ENCODE results near the gene STYK1.
"Not testable (repeated sequence)": the region's sequence is repeated elsewhere in the genome, so short reads cannot be mapped to it uniquely, and the experiment has no call there.

STYK1 gene

GRCh38 chr12:10633541-10633940, 40.3 kb downstream of the STYK1 start:
- no peak for DNase-seq (ENCODE audit: low read depth in 1 of 2, low spot score in 1 of 2)
- in situ Hi-C loops (cut with HindIII; ENCODE audit: low pct_unique_long_range_greater_than_20kb, low sequenced_read_pairs), result no loop called here
- TF ChIP-seq JUND (IDR thresholded peaks at IDR 0.05; ENCODE audit: low read depth), result no peak

GRCh38 chr12:10632226-10632625, 41.6 kb downstream of the STYK1 start:
- no peak for TF ChIP-seq JUND (IDR thresholded peaks at IDR 0.05; ENCODE audit: low read depth)
- no peak for DNase-seq (ENCODE audit: low read depth in 1 of 2, low spot score in 1 of 2)
- in situ Hi-C loops (cut with HindIII; ENCODE audit: low pct_unique_long_range_greater_than_20kb, low sequenced_read_pairs), result no loop called here

GRCh38 chr12:10624605-10625004, 49.2 kb downstream of the STYK1 start:
- DNase-seq (ENCODE audit: low read depth in 1 of 2, low spot score in 1 of 2), result no peak
- no peak for TF ChIP-seq JUND (IDR thresholded peaks at IDR 0.05; ENCODE audit: low read depth)
- in situ Hi-C loops (cut with HindIII; ENCODE audit: low pct_unique_long_range_greater_than_20kb, low sequenced_read_pairs), result no loop called here

GRCh38 chr12:10623131-10623530, 50.7 kb downstream of the STYK1 start:
- no peak for DNase-seq (ENCODE audit: low read depth in 1 of 2, low spot score in 1 of 2)
- no peak for TF ChIP-seq JUND (IDR thresholded peaks at IDR 0.05; ENCODE audit: low read depth)
- in situ Hi-C loops (cut with HindIII; ENCODE audit: low pct_unique_long_range_greater_than_20kb, low sequenced_read_pairs), result no loop called here

GRCh38 chr12:10621278-10621677, 52.6 kb downstream of the STYK1 start:
- no peak for TF ChIP-seq JUND (IDR thresholded peaks at IDR 0.05; ENCODE audit: low read depth)
- DNase-seq (ENCODE audit: low read depth in 1 of 2, low spot score in 1 of 2), result no peak
- in situ Hi-C loops (cut with HindIII; ENCODE audit: low pct_unique_long_range_greater_than_20kb, low sequenced_read_pairs), result no loop called here

- TF ChIP-seq JUND (IDR thresholded peaks at IDR 0.05; ENCODE audit: low read depth), result no peak
- in situ Hi-C loops (cut with HindIII; ENCODE audit: low pct_unique_long_range_greater_than_20kb, low sequenced_read_pairs), result no loop called here
- DNase-seq (ENCODE audit: low read depth in 1 of 2, low spot score in 1 of 2), result no peak
Measured at GRCh38 chr12:10620078-10620779, 53.6 kb downstream of the STYK1 start.

- in situ Hi-C loops (cut with HindIII; ENCODE audit: low pct_unique_long_range_greater_than_20kb, low sequenced_read_pairs), result no loop called here
- DNase-seq (ENCODE audit: low read depth in 1 of 2, low spot score in 1 of 2), result no peak
- TF ChIP-seq JUND (IDR thresholded peaks at IDR 0.05; ENCODE audit: low read depth), result no peak
Measured at GRCh38 chr12:10618338-10618987, 55.4 kb downstream of the STYK1 start.

GRCh38 chr12:10617863-10618262, 56.0 kb downstream of the STYK1 start:
- TF ChIP-seq JUND (IDR thresholded peaks at IDR 0.05; ENCODE audit: low read depth), result no peak

GRCh38 chr12:10615532-10615931, 58.3 kb downstream of the STYK1 start:
- peak in 1 of 2 experiments; percentile 13 for DNase-seq (ENCODE audit: low read depth in 1 of 2, low spot score in 1 of 2)
- in situ Hi-C loops (cut with HindIII; ENCODE audit: low pct_unique_long_range_greater_than_20kb, low sequenced_read_pairs), result no loop called here
- no peak for TF ChIP-seq JUND (IDR thresholded peaks at IDR 0.05; ENCODE audit: low read depth)

More at GRCh38 chr12:10617863-10618262, 56.0 kb downstream of the STYK1 start:
- in situ Hi-C loops (cut with HindIII; ENCODE audit: low pct_unique_long_range_greater_than_20kb, low sequenced_read_pairs), result no loop called here
- no peak for DNase-seq (ENCODE audit: low read depth in 1 of 2, low spot score in 1 of 2)

- no peak for DNase-seq (ENCODE audit: low read depth in 1 of 2, low spot score in 1 of 2)
- in situ Hi-C loops (cut with HindIII; ENCODE audit: low pct_unique_long_range_greater_than_20kb, low sequenced_read_pairs), result no loop called here
- TF ChIP-seq JUND (IDR thresholded peaks at IDR 0.05; ENCODE audit: low read depth), result no peak
Measured at GRCh38 chr12:10614056-10614370, 59.8 kb downstream of the STYK1 start.

- in situ Hi-C loops (cut with HindIII; ENCODE audit: low pct_unique_long_range_greater_than_20kb, low sequenced_read_pairs), result no loop called here
- no peak for TF ChIP-seq JUND (IDR thresholded peaks at IDR 0.05; ENCODE audit: low read depth)
- DNase-seq (ENCODE audit: low read depth in 1 of 2, low spot score in 1 of 2), result peak; percentile 6 to 91
Measured at GRCh38 chr12:10613349-10614055, 60.4 kb downstream of the STYK1 start, which contains the start of gene MAGOHB. Gene MAGOHB (minus strand): TSS chr12:10613609. CDS start chr12:10613532, 77 bp downstream.

- DNase-seq (ENCODE audit: low read depth in 1 of 2, low spot score in 1 of 2), result no peak
- in situ Hi-C loops (cut with HindIII; ENCODE audit: low pct_unique_long_range_greater_than_20kb, low sequenced_read_pairs), result no loop called here
- no peak for TF ChIP-seq JUND (IDR thresholded peaks at IDR 0.05; ENCODE audit: low read depth)
Measured at GRCh38 chr12:10612984-10613348, 60.9 kb downstream of the STYK1 start.

GRCh38 chr12:10612110-10612509, 61.7 kb downstream of the STYK1 start:
- TF ChIP-seq JUND (IDR thresholded peaks at IDR 0.05; ENCODE audit: low read depth), result no peak
- no peak for DNase-seq (ENCODE audit: low read depth in 1 of 2, low spot score in 1 of 2)
- in situ Hi-C loops (cut with HindIII; ENCODE audit: low pct_unique_long_range_greater_than_20kb, low sequenced_read_pairs), result no loop called here

- DNase-seq (ENCODE audit: low read depth in 1 of 2, low spot score in 1 of 2); in situ Hi-C loops (cut with HindIII; ENCODE audit: low pct_unique_long_range_greater_than_20kb, low sequenced_read_pairs): not testable (repeated sequence)
Measured at GRCh38 chr12:10611258-10611657, 62.6 kb downstream of the STYK1 start.
